VCaP (cell line): ENCODE data around the gene RPS6KB1.

Experiments
- H3K27ac ChIP-seq: fragments of 450-650 bp; 2 replicates; pipeline ENCODE4 v1.5.1; 2017
- TF ChIP-seq, protein P1 (sequence below): fragments of 450-650 bp; conservative IDR thresholded peaks from 2 replicates; pipeline ENCODE4 v1.5.1; 2017; ENCODE audit warnings: mild to moderate bottlenecking, moderate library complexity

The RPS6KB1 gene

DNA sequence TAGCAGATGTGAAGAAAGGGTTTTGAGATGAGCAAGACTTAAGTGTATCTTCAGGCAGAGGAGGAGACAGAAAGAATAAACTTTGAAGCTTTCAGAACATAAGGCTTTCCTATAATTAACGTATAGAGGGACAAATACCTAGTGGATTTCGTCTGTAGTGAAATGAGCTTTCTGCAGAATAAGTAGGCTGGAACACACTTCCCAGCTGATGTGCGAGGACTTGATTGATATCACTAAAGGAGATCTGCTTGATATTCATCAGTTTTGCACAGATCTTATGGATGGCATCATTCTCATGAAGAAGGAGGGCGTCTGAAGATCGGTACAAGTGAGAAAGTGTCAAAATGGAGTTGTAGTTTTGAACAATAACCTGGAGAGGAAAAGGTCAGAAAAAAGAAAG is 15.0 kb upstream of the RPS6KB1 start:
- TF ChIP-seq, protein P1, sequence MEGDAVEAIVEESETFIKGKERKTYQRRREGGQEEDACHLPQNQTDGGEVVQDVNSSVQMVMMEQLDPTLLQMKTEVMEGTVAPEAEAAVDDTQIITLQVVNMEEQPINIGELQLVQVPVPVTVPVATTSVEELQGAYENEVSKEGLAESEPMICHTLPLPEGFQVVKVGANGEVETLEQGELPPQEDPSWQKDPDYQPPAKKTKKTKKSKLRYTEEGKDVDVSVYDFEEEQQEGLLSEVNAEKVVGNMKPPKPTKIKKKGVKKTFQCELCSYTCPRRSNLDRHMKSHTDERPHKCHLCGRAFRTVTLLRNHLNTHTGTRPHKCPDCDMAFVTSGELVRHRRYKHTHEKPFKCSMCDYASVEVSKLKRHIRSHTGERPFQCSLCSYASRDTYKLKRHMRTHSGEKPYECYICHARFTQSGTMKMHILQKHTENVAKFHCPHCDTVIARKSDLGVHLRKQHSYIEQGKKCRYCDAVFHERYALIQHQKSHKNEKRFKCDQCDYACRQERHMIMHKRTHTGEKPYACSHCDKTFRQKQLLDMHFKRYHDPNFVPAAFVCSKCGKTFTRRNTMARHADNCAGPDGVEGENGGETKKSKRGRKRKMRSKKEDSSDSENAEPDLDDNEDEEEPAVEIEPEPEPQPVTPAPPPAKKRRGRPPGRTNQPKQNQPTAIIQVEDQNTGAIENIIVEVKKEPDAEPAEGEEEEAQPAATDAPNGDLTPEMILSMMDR = no peak
- no peak overlapping the region for H3K27ac ChIP-seq

DNA sequence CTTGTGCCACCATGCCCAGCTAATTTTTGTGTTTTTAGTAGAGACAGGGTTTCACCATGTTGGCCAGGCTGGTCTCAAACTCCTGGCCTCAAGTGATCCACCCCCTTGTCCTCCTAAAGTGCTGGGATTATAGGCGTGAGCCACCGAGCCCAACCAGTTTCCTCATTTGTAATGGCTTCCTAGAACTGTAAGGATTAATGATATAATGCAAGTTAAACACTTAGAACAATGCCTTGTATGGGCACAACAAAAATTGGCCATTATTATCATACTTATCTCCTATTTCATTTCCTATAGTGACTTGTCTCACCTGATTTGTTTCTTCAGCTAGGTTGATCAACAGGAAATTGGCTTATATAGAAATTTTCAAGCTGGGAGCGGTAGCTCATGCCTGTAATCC is 14.3 kb upstream of the RPS6KB1 start:
- no peak overlapping the region for H3K27ac ChIP-seq
- TF ChIP-seq, protein P1 = no peak

DNA sequence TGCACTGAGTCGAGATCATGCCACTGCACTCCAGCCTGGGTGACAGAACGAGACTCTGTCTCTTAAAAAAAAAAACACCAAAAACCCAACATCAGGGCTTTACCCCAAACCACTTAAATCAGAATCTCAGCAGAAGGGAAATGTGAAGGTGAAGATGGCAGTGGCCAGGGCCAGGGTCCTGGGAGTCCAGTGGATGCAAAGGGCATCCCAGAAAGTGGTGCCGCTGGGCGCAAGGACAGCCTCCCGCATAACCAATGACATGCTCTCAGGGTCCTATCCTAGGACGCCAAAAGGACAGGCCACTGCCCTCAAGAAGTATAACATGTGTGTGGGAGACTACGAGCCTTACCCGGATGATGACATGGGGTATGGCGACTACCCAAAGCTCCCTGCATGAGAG is 8.1 kb upstream of the RPS6KB1 start:
- TF ChIP-seq, protein P1 = no peak
- H3K27ac ChIP-seq = no peak overlapping the region

DNA sequence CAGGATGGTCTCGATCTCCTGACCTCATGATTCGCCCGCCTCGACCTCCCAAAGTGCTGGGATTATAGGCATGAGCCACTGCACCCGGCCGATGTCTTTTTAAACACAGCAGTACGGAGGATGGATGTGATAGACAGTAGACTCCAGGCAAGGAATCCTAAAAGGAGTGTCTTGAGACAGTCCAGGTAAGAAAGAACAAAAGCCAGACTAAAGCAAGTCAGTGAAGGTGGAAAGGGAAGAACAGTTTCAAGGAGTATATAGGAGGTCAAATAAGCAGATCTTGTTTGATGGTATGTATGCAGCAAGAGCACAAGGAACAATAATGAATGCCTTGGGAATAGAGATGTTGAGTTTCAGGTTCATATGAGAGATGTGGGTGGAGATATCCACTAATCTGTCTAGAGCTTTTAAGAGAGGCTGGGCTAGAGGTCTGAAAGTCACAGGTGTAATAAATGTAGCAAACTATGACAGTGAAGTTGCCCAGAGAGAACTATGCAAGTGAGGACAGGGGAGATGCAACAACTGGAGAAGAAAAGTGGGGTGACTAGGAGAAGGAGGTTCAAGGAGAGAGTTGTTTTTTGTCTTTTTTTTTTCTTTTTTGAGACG is 4.7 kb upstream of the RPS6KB1 start:
- TF ChIP-seq, protein P1 = no peak
- no peak overlapping the region for H3K27ac ChIP-seq

GRCh38 chr17:59890720-59891119 is 2.2 kb upstream of the RPS6KB1 start:
- TF ChIP-seq, protein P1 = no peak
- H3K27ac ChIP-seq = no peak overlapping the region; the same call in 1 of the 2 replicates

- H3K27ac ChIP-seq = peak overlapping the region; percentile 91
- TF ChIP-seq, protein P1 = no peak
These were observed 534 bp upstream of the RPS6KB1 start for GRCh38 chr17:59892251-59892923.

GRCh38 chr17:59893676-59894100 is 767 bp downstream of the RPS6KB1 start:
- TF ChIP-seq, protein P1 = no peak
- peak overlapping the region; percentile 91 for H3K27ac ChIP-seq
